Fibroblast of lung (primary cell): Measurements from ENCODE around the gene SH2D2A.

Experiments
- EZH2 ChIP-seq: IDR thresholded peaks from 2 replicates; pipeline ENCODE4 v1.5.1; 2012; ENCODE audit warnings: low read length, control low read depth, mild to moderate bottlenecking; ENCODE audit errors: missing control alignments
- TF ChIP-seq, protein P1 (sequence below), 2 donors: IDR thresholded peaks in 1 of 2; conservative IDR thresholded peaks in 1 of 2; 1 replicate in 1 of 2; 2 replicates in 1 of 2; pipeline ENCODE4 v1.5.1; 2011 to 2012; ENCODE audit warnings: low read length in 2 of 2, control low read depth in 1 of 2, inconsistent platforms in 1 of 2, low read depth in 1 of 2, mild to moderate bottlenecking in 1 of 2

DNA sequence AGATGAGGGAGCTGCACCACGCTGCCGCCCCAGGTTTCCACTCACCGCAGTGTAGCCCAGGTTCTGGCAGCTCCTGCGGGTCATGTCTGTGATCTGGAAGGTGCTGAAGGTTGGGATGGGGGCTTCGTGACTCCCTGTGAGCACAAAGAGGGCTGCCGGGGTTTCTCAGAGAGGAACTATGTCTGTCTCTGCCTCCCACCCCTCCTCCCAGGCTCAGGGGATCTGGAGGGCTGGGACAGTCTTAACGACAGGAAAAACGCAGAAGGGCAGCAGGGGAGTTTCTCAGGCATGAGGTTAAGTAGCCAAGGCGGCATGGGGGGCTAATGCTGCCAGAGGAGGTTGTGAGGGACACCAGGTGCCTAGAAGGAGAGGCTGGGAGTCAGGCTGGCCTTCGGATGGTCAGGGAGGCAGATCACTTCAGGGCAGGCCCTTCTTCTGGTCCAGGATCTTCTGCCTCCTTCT, 656 bp downstream of the SH2D2A start:
- TF ChIP-seq, protein P1, sequence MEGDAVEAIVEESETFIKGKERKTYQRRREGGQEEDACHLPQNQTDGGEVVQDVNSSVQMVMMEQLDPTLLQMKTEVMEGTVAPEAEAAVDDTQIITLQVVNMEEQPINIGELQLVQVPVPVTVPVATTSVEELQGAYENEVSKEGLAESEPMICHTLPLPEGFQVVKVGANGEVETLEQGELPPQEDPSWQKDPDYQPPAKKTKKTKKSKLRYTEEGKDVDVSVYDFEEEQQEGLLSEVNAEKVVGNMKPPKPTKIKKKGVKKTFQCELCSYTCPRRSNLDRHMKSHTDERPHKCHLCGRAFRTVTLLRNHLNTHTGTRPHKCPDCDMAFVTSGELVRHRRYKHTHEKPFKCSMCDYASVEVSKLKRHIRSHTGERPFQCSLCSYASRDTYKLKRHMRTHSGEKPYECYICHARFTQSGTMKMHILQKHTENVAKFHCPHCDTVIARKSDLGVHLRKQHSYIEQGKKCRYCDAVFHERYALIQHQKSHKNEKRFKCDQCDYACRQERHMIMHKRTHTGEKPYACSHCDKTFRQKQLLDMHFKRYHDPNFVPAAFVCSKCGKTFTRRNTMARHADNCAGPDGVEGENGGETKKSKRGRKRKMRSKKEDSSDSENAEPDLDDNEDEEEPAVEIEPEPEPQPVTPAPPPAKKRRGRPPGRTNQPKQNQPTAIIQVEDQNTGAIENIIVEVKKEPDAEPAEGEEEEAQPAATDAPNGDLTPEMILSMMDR (conservative IDR thresholded peaks at IDR 0.05 in 1 of 2, IDR thresholded peaks at IDR 0.05 in 1 of 2; ENCODE audit: low read depth in 1 of 2, low read length in 2 of 2): no peak
- TF ChIP-seq EZH2: no peak
